ENCODE results near the gene RASSF1. TPM values are rescaled to one million over a fixed set of nuclear protein-coding genes. Genes with fewer than 3 reads are reported as not detected.

The RASSF1 gene
- polyA plus RNA-seq, 1 donor from 2014 or later: 51.4 TPM

- Histone ChIP-seq H3K9ac (ENCODE audit: low read length) (no peak overlapping the region), H3K9me2 (ENCODE audit: insufficient read depth, low read length) (no peaks in the 10 kb centered on the region), H3K27ac (ENCODE audit: low read length) (no peak overlapping the region), H2AFZ (ENCODE audit: low read depth, low read length) (no peak overlapping the region), H3K4me2 (ENCODE audit: low read length) (no peak overlapping the region), H3K27me3 (ENCODE audit: insufficient read depth, low read depth, low read length) (peaks cover 36% of the 10 kb centered on the region), H3K9me3 (ENCODE audit: low read length) (no peaks in the 10 kb centered on the region), H3F3A (ENCODE audit: insufficient read depth, low read length, poor library complexity, severe bottlenecking) (no peaks in the 10 kb centered on the region), H3K4me3 (ENCODE audit: low read length) (no peak overlapping the region), H3K79me2 (replicated peaks; ENCODE audit: insufficient read depth, low read length) (peaks cover 17% of the 10 kb centered on the region), H3K36me3 (ENCODE audit: insufficient read depth, low read length) (no peaks in the 10 kb centered on the region), H4K20me1 (ENCODE audit: insufficient read depth) (no peaks in the 10 kb centered on the region)
- no peak for TF ChIP-seq EZH2 (IDR thresholded peaks at IDR 0.05; ENCODE audit: borderline replicate concordance, insufficient read depth, low read length, poor library complexity, severe bottlenecking)
- TF ChIP-seq EP300 (conservative IDR thresholded peaks at IDR 0.05; ENCODE audit: poor library complexity, severe bottlenecking): no peak
- TF ChIP-seq TAF1 (IDR thresholded peaks at IDR 0.05; ENCODE audit: low read depth): no peak
- no peak for TF ChIP-seq REST (IDR thresholded peaks at IDR 0.05; ENCODE audit: borderline replicate concordance)
- no peak for TF ChIP-seq RAD21 (conservative IDR thresholded peaks at IDR 0.05)
- no peak for TF ChIP-seq MXI1 (conservative IDR thresholded peaks at IDR 0.05; ENCODE audit: poor library complexity, severe bottlenecking)
- no peak for TF ChIP-seq POLR2AphosphoS5 (IDR thresholded peaks at IDR 0.05)
- TF ChIP-seq SMC3 (conservative IDR thresholded peaks at IDR 0.05; ENCODE audit: poor library complexity): no peak
- no peak for TF ChIP-seq CTCF (IDR thresholded peaks at IDR 0.05; ENCODE audit: poor library complexity, severe bottlenecking)
Measured at GRCh38 chr3:50340147-50340447, 539 bp downstream of the RASSF1 start.

GRCh38 chr3:50339485-50340146 lies 1.0 kb downstream of the RASSF1 start:
- TF ChIP-seq TAF1 (IDR thresholded peaks at IDR 0.05; ENCODE audit: low read depth) (no peak), REST (IDR thresholded peaks at IDR 0.05; ENCODE audit: borderline replicate concordance) (no peak), CTCF (IDR thresholded peaks at IDR 0.05; ENCODE audit: poor library complexity, severe bottlenecking) (no peak), EP300 (conservative IDR thresholded peaks at IDR 0.05; ENCODE audit: poor library complexity, severe bottlenecking) (no peak), RAD21 (conservative IDR thresholded peaks at IDR 0.05) (no peak), MXI1 (conservative IDR thresholded peaks at IDR 0.05; ENCODE audit: poor library complexity, severe bottlenecking) (no peak), POLR2AphosphoS5 (IDR thresholded peaks at IDR 0.05) (no peak), EZH2 (IDR thresholded peaks at IDR 0.05; ENCODE audit: borderline replicate concordance, insufficient read depth, low read length, poor library complexity, severe bottlenecking) (no peak)
- Histone ChIP-seq H3K27me3 (ENCODE audit: insufficient read depth, low read depth, low read length) (peaks cover 33% of the 10 kb centered on the region), H3K4me2 (ENCODE audit: low read length) (no peak overlapping the region), H3K9me3 (ENCODE audit: low read length) (no peaks in the 10 kb centered on the region), H3K79me2 (replicated peaks; ENCODE audit: insufficient read depth, low read length) (peaks cover 19% of the 10 kb centered on the region), H3K36me3 (ENCODE audit: insufficient read depth, low read length) (no peaks in the 10 kb centered on the region), H4K20me1 (ENCODE audit: insufficient read depth) (no peaks in the 10 kb centered on the region), H3K9ac (ENCODE audit: low read length) (no peak overlapping the region), H3K4me3 (ENCODE audit: low read length) (no peak overlapping the region), H3K27ac (ENCODE audit: low read length) (no peak overlapping the region), H3F3A (ENCODE audit: insufficient read depth, low read length, poor library complexity, severe bottlenecking) (no peaks in the 10 kb centered on the region), H3K9me2 (ENCODE audit: insufficient read depth, low read length) (no peaks in the 10 kb centered on the region), H2AFZ (ENCODE audit: low read depth, low read length) (no peak overlapping the region)
